D721Med (cell line): Measurements from ENCODE around the gene EMC8.

Experiments
- DNase-seq: peaks from one replicate; pipeline ENCODE4 v3.0.0; 2011; ENCODE audit warnings: low spot score; ENCODE audit not compliant: insufficient read length
- FAIRE-seq: peaks from 2 replicates; lab custom pipeline; 2011; peaks lifted over from hg19 to GRCh38; lab: Jason Lieb, UNC
- CTCF ChIP-seq: IDR thresholded peaks from 2 replicates; pipeline ENCODE4 v1.5.1; 2012; ENCODE audit warnings: mild to moderate bottlenecking, control low read depth; ENCODE audit not compliant: insufficient read depth; ENCODE audit errors: missing control alignments

The EMC8 gene

DNA sequence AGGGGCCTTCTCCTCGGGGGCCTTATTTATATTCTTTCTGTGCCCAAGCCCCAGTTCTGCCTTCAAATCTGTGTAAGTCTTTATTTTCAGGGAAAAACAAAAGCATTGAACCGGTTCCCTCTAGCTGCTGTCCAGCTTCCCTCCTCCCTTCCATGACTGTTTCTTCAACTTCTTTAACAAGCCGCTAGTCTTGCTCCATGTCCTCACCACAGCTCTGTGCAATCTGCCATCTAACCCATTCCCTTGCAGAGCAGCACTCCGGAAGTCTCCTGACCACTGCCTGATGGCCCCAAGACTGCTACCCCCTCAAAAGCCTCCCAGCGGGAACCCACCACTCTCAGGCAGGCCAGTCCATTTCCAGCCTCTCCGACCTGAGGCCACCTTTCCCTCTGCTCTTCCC is 16.9 kb downstream of the EMC8 start:
- DNase-seq (no peak), FAIRE-seq (no peak)
- TF ChIP-seq CTCF, result no peak

DNA sequence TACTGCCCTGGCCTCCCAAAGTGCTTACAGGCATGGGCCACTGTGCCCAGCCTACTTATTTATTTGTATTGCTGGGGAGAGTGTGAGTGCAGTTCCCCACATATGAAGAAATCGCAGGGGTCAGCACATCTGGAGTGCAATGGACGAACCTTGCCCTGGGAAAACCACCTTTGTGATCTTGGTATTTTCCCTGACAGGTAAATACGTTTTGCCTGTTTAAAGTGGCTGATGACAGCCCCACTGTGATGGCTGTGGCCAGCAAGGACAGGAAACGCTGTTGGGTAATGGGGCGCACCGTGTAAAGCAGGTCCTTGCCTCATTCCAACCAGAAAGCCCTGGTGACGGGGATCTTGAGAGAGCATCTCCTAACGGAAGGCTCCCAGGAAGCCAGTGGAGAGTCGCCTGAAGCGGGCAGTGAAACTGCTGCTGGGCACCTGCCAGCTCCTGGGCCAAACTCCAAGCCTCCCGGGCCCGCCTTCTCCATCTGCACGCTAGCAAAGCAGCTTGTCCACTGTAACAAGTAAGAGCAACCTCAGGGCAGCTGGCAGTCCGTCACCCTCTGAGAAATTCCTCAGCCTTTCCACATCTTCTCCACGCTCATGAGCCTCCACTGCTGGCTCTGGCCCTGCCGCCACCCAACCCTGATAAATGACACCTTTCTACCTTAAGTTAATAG is 17.5 kb downstream of the EMC8 start:
- no peak for TF ChIP-seq CTCF
- no peak for FAIRE-seq
- no peak for DNase-seq

GRCh38 chr16:85781156-85781555 is 18.2 kb downstream of the EMC8 start:
- FAIRE-seq, result no peak
- TF ChIP-seq CTCF, result no peak
- no peak for DNase-seq

DNA sequence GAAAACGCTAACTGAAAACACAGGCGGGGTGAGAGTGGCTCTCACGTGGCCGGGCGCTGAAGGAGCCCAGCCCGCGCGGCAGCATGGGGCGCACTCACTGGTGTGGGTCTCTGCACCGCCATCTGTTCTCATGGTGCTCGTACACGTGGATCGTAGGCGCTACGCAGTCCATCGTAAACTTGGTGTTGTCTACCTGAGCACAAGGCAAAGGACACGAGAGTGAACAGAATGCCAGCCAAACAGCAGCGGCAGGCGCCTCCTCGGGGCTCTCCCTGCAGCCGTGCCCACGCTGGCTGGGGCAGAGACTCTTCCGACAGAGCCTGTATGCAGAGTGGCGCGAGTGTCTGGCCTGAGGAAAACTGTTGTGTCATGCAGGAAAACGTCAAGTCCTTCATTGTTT is 19.1 kb downstream of the EMC8 start:
- FAIRE-seq, result no peak
- TF ChIP-seq CTCF, result no peak
- no peak for DNase-seq

- TF ChIP-seq CTCF, result no peak
- FAIRE-seq, result no peak
- DNase-seq, result no peak
These were observed 20.5 kb downstream of the EMC8 start for GRCh38 chr16:85778873-85779272.

GRCh38 chr16:85777583-85778310 is 21.6 kb downstream of the EMC8 start:
- DNase-seq, result no peak
- no peak for TF ChIP-seq CTCF
- FAIRE-seq, result no peak

DNA sequence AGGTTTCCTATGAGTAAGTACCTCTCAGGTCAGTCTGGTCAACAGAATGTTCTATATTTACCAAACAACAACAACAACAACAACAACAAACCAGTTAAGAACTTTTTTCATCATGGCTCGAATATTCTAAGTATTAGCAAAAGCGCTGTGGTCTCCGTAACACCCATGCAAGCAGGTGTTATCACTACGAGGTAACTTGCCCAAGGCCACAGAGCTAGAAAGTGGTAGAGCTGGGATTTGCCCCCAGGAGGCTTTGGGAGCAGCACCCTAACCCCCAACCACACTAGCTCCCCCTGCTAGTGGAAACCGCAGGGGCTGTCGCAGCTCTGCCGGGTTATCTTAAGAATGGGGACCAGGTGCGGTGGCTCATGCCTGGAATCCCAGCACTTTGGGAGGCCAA is 24.5 kb downstream of the EMC8 start:
- no peak for TF ChIP-seq CTCF
- FAIRE-seq, result no peak
- DNase-seq, result no peak
